Activated CD8-positive, alpha-beta T cell treated with anti-CD3 and anti-CD28 coated beads for 36 hours (primary cell): ENCODE data around the gene TYROBP. TPM values are rescaled to one million over a fixed set of nuclear protein-coding genes. Genes with fewer than 3 reads are reported as not detected.
"Not testable (repeated sequence)": the region's sequence is repeated elsewhere in the genome, so short reads cannot be mapped to it uniquely, and the experiment has no call there.

Experiments
- ATAC-seq: fragments of 200-7000 bp; cut with Tn5 transposase; one replicate; pipeline ENCODE4 v1.10.0; 2021; ENCODE audit warnings: mild to moderate bottlenecking, moderate library complexity
- CTCF ChIA-PET: fragments of 350-600 bp; sonication (Branson Sonifier 250); formaldehyde crosslinking; loops from one replicate; lab custom pipeline; 2021; ENCODE audit warnings: antibody characterized with exemption; lab: Charles Lee
- POLR2A ChIA-PET: fragments of 350-600 bp; sonication (Branson Sonifier 250); formaldehyde crosslinking; loops from one replicate; lab custom pipeline; 2021; ENCODE audit warnings: antibody characterized with exemption; lab: Charles Lee
- DNase-seq: peaks from one replicate; pipeline ENCODE4 v3.0.0-alpha.2; 2020
- H3K27ac Mint-ChIP-seq: one replicate; pipeline ENCODE4 v1.8.0; 2021; ENCODE audit warnings: mild to moderate bottlenecking, mixed read lengths
- H3K27me3 Mint-ChIP-seq: one replicate; pipeline ENCODE4 v1.8.0; 2021; ENCODE audit warnings: mixed read lengths
- H3K36me3 Mint-ChIP-seq: one replicate; pipeline ENCODE4 v1.8.0; 2021; ENCODE audit warnings: low read depth, mixed read lengths
- H3K4me1 Mint-ChIP-seq: one replicate; pipeline ENCODE4 v1.8.0; 2021; ENCODE audit warnings: low read depth, mixed read lengths
- H3K4me3 Mint-ChIP-seq: one replicate; pipeline ENCODE4 v1.8.0; 2021; ENCODE audit warnings: mild to moderate bottlenecking, moderate library complexity, mixed read lengths
- H3K9me3 Mint-ChIP-seq: one replicate; pipeline ENCODE4 v1.8.0; 2021; ENCODE audit warnings: mixed read lengths
- intact Hi-C: fragments of 100-400 bp; cut with micrococcal nuclease; formaldehyde crosslinking; loops from one replicate; pipeline ENCODE4 v1.10.0; 2022
- total RNA-seq, 2 experiments: library from RNA; stranded (reverse); gene quantifications; one replicate each; pipeline ENCODE4 v1.2.3, GENCODE V29; 2021
- TF ChIP-seq, protein P1 (sequence below): fragments of 200-600 bp; IDR thresholded peaks from one replicate; pipeline ENCODE4 v1.8.0; 2022; ENCODE audit warnings: antibody characterized with exemption, mild to moderate bottlenecking

TYROBP gene
- 1 to 10 TPM in 1 of 2 experiments, under 1 TPM in 1; 0.81 to 1.5 TPM for total RNA-seq

DNA sequence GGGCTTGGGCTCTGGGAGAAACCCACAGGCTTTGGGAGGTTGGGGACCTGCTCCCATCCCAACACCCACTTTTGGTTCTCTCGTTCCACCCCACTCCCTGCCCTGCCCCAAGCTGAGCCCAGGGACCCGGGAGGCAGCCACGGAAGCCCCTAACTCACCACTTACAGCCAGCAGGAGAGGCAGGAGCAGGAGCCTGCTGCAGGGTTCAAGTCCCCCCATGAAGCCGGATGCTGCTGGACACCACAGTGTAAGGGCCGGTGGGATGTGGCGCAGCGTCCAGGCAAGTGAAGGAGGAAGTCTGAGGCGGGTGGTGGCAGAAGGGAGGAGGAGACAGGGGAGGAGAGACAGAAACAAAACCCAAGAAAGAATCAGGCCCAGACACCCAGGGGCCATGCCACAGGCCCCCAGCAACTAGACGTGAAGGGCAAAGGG, at the start of gene TYROBP:
TYROBP (minus strand) TSS at position 286 of the 432 bp plus-strand sequence; CDS start at position 219, 67 bp downstream.
- TF ChIP-seq, protein P1, sequence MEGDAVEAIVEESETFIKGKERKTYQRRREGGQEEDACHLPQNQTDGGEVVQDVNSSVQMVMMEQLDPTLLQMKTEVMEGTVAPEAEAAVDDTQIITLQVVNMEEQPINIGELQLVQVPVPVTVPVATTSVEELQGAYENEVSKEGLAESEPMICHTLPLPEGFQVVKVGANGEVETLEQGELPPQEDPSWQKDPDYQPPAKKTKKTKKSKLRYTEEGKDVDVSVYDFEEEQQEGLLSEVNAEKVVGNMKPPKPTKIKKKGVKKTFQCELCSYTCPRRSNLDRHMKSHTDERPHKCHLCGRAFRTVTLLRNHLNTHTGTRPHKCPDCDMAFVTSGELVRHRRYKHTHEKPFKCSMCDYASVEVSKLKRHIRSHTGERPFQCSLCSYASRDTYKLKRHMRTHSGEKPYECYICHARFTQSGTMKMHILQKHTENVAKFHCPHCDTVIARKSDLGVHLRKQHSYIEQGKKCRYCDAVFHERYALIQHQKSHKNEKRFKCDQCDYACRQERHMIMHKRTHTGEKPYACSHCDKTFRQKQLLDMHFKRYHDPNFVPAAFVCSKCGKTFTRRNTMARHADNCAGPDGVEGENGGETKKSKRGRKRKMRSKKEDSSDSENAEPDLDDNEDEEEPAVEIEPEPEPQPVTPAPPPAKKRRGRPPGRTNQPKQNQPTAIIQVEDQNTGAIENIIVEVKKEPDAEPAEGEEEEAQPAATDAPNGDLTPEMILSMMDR, result no peak
- Mint-ChIP-seq H3K4me1 (peaks cover 46% of the 10 kb centered on the region), H3K9me3 (no peaks in the 10 kb centered on the region), H3K36me3 (peaks cover 6% of the 10 kb centered on the region), H3K4me3 (no peak within 1 kb of the TSS), H3K27ac (peak within 1 kb of the TSS; percentile 64), H3K27me3 (no peaks in the 10 kb centered on the region)
- intact Hi-C loops, result no loop called here
- POLR2A ChIA-PET, result no interaction called here
- DNase-seq (no peak), ATAC-seq (no peak)
- CTCF ChIA-PET, result interaction anchor here (0.8 to 1.3 kb wide), 3 partner anchors 13 to 21 kb away, joined by 3 to 4 read pairs (median 4); no protein-coding TSS in a partner anchor

DNA sequence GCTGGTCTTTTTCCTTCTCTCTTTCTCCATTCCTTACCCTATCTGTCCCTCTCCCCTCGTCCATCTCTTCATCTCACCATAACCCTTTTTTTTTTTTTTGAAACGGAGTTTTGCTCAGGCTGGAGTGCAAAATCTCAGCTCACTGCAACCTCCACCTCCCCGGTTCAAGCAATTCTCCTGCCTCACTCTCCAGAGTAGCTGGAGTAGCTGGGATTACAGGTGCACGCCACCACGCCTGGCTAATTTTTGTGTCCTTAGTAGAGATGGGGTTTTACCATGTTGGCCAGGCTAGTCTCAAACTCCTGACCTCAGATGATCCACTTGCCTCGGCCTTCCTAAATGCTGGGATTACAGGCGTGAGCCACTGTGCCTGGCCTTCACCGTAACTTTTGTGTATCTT, 49.3 kb upstream of the TYROBP start:
- H3K36me3 Mint-ChIP-seq, H3K27me3 Mint-ChIP-seq, H3K4me3 Mint-ChIP-seq, H3K27ac Mint-ChIP-seq, DNase-seq, H3K9me3 Mint-ChIP-seq, POLR2A ChIA-PET, ATAC-seq: not testable (repeated sequence)
- intact Hi-C loops, result loop anchor here (5.0 kb wide), 1 partner anchor 35 kb away; no protein-coding TSS in a partner anchor
- CTCF ChIA-PET, result interaction anchor here (2.0 kb wide), 1 partner anchor 26 kb away, joined by 5 read pairs; no protein-coding TSS in a partner anchor
- peaks cover 46% of the 10 kb centered on the region for H3K4me1 Mint-ChIP-seq

DNA sequence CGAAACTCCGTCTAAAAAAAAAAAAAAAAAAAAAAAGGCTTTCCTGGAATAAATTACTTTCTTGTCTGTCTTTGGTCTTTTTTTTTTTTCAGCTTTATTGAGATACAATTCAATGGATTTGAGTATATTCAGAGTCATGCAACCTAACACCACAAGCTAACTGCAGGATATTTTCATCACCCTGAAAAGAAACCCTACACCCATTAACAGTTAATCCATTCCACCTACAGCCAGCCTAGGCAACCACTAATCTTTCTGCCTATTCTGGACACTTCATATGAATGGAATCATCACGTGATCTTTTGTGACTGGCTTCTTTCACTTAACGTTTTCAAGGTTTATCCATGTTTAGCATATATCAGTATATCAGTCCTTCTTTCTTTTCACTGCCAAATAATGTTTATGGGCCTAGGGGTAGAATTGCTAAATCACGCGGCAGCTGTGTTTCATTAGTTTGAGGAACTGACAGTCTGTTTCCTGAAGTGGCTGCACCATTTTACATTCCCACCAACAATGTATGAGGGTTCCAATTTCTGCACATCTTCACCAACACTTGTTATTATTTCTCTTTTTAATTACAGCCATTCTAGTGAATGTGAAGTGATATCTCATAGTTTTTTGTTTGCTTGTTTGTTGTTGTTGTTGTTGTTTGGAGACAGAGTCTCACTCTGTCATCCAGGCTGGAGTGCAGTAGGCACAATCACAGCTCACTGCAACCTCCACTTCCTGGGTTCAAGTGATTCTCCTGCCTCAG, 48.0 kb upstream of the TYROBP start:
- ChIA-PET POLR2A (interaction anchor here (0.7 kb wide), 2 partner anchors 9 to 19 kb away, joined by 3 to 5 read pairs; no protein-coding TSS in a partner anchor), CTCF (interaction anchor here (0.8 to 1.5 kb wide), 2 partner anchors 10 to 25 kb away, joined by 3 read pairs; no protein-coding TSS in a partner anchor)
- H3K4me3 Mint-ChIP-seq, result no peak overlapping the region
- ATAC-seq (no peak), DNase-seq (no peak)
- peaks cover 52% of the 10 kb centered on the region for H3K4me1 Mint-ChIP-seq
- TF ChIP-seq, protein P1, result no peak
- H3K27ac Mint-ChIP-seq, result no peak overlapping the region
- intact Hi-C loops, result loop anchor here (5.0 kb wide), 1 partner anchor 36 kb away; no protein-coding TSS in a partner anchor
- H3K27me3 Mint-ChIP-seq, result peaks cover 4% of the 10 kb centered on the region
- H3K9me3 Mint-ChIP-seq, result peaks cover 3% of the 10 kb centered on the region
- no peaks in the 10 kb centered on the region for H3K36me3 Mint-ChIP-seq

DNA sequence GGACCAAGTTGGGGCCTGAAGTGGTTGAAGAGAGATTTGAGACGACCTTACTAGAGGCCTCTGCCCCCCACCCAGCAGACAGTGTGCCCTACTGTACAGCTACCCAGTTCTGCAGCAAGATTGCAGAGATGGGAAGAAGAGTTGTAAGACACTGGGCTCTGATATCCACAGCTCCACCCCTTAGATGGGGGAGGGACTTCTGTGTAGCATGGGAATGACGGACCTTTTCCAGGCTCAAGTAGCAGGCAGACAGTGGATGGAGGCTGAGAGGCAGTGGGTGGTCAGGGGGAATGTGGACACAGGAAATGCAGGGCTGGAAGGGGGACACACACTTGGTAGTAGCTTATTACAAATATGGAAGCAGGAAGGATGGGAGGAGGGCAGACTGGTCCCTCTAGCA, 41.0 kb upstream of the TYROBP start:
- Mint-ChIP-seq H3K9me3 (no peaks in the 10 kb centered on the region), H3K4me3 (no peak overlapping the region), H3K4me1 (peaks cover 27% of the 10 kb centered on the region), H3K27ac (peak overlapping the region; percentile 52), H3K27me3 (no peaks in the 10 kb centered on the region), H3K36me3 (peaks cover under 1% of the 10 kb centered on the region)
- intact Hi-C loops, result no loop called here
- ATAC-seq, result no peak
- CTCF ChIA-PET, result interaction anchor here (0.6 to 2.1 kb wide), 6 partner anchors 15 to 105 kb away, joined by 3 to 6 read pairs (median 4); partner anchors contain the start of gene THAP8
- TF ChIP-seq, protein P1, result no peak
- DNase-seq, result no peak
- POLR2A ChIA-PET, result interaction anchor here (1.4 kb wide), 1 partner anchor 10 kb away, joined by 3 read pairs; no protein-coding TSS in a partner anchor

DNA sequence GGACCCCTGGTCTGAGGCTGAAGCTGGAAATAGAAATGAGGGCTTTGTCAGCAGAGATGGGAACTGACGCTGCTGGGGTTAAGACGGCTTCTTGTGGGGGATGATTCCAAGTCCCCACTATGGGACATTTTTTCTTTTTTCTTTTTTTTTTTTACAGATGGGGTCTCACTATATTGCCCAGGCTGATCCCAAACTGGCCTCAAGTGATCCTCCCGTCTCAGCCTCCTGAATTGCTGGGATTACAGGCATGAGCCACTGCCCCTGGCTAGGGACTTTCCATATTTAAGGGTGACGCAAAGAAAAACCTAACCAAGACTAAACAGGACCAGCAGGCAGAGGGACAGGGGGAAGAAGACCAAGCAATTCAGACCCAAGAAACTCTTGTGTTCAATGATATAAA, 38.1 kb upstream of the TYROBP start:
- Mint-ChIP-seq H3K4me1 (peaks cover 5% of the 10 kb centered on the region), H3K4me3 (no peak overlapping the region), H3K27ac (no peak overlapping the region), H3K9me3 (no peaks in the 10 kb centered on the region), H3K27me3 (no peaks in the 10 kb centered on the region), H3K36me3 (peaks cover 1% of the 10 kb centered on the region)
- ATAC-seq (no peak), DNase-seq (no peak)
- POLR2A ChIA-PET, result no interaction called here
- TF ChIP-seq, protein P1, result no peak
- CTCF ChIA-PET, result interaction anchor here (0.8 to 1.5 kb wide), 4 partner anchors 15 to 223 kb away, joined by 3 to 4 read pairs (median 4); no protein-coding TSS in a partner anchor
- intact Hi-C loops, result no loop called here
